ENCODE data around the gene ZFP1. TPM values are rescaled to one million over a fixed set of nuclear protein-coding genes. Genes with fewer than 3 reads are reported as not detected.
A peak's percentile ranks its signal among the peaks of the same experiment; 100 is the strongest.

ZFP1 gene
- total and polyA plus RNA-seq, 2 of the 4 experiments (the other 2 are of a cell fraction), result 3.8 to 16.0 TPM

DNA sequence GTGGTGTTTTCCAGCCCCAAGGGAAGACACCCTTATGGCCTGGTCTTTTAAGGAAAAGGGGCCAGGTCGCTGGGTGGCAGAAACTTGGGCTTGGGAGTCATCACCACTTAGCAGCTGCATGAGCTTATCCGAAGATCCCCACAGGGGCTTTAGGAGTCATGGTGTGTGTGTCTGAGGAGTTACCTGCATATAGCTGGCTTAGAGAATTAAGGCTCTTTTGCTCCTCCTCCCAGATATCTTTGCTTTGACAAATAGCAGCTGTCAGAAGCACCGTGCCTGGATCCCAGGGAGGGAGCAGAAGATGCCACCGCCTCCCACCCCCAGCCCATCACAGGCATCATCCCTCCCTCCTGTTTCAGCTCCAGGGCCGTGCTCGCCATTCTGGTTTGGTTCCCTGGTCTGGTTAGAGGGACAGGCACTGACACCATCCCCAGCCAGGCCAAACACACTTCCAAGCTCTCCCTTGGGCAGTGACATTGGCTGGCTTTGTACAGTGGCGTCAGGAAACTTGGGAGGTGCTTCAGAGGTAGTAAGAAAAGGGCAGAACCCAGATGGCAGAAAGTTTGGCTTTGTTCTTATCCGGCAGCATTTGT lies 49.2 kb upstream of the ZFP1 start:
- H2AFZ ChIP-seq (replicated peaks; ENCODE audit: low read length, poor library complexity), result no peak overlapping the region
- intact Hi-C loops (cut with micrococcal nuclease) (no loop called here), in situ Hi-C loops (cut with MboI; ENCODE audit: low sequenced_read_pairs) (no loop called here), dilution Hi-C loops (cut with HindIII; ENCODE audit: low sequenced_read_pairs, unreplicated experiment) (no loop called here)
- peak overlapping the region; percentile 74 for H2AK9ac ChIP-seq (replicated peaks; ENCODE audit: low read depth, low read length, poor library complexity)
- H3K9me1 ChIP-seq (ENCODE audit: insufficient read depth, low read length), result peaks cover 19% of the 10 kb centered on the region
- peak overlapping the region in 1 of 2 experiments; percentile 64; a peak in 2 of 4 replicates for H4K8ac ChIP-seq (ENCODE audit: low read depth in 2 of 2, low read length in 2 of 2)
- peaks cover 10% of the 10 kb centered on the region; the same call in 1 of the 2 replicates for H3K4me1 ChIP-seq (ENCODE audit: control insufficient read depth, insufficient read depth, low read length)
- H3K9ac ChIP-seq (ENCODE audit: low read depth, low read length), result no peak overlapping the region
- DNase-seq (no peak), ATAC-seq (ENCODE audit: low read depth) (no peak)
- H3K27ac ChIP-seq (ENCODE audit: insufficient read depth, low read length), result no peak overlapping the region
- TF ChIP-seq POLR2A (IDR thresholded peaks at IDR 0.05; ENCODE audit: low read depth, low read length) (no peak), FOS (IDR thresholded peaks at IDR 0.05; ENCODE audit: low read depth, low read length) (no peak), NFE2L2 (IDR thresholded peaks at IDR 0.05; ENCODE audit: low read depth, low read length) (no peak), BHLHE40 (IDR thresholded peaks at IDR 0.05; ENCODE audit: low read depth, low read length) (no peak), RFX5 (IDR thresholded peaks at IDR 0.05; ENCODE audit: low read depth, low read length) (no peak), MAZ (IDR thresholded peaks at IDR 0.05; ENCODE audit: borderline replicate concordance, low read depth, low read length) (no peak), SMC3 (IDR thresholded peaks at IDR 0.05; ENCODE audit: low read depth, low read length) (no peak), MXI1 (IDR thresholded peaks at IDR 0.05; ENCODE audit: borderline replicate concordance, low read depth, low read length) (no peak), CHD1 (IDR thresholded peaks at IDR 0.05; ENCODE audit: low read depth, low read length) (no peak)
- TF ChIP-seq, protein P1, sequence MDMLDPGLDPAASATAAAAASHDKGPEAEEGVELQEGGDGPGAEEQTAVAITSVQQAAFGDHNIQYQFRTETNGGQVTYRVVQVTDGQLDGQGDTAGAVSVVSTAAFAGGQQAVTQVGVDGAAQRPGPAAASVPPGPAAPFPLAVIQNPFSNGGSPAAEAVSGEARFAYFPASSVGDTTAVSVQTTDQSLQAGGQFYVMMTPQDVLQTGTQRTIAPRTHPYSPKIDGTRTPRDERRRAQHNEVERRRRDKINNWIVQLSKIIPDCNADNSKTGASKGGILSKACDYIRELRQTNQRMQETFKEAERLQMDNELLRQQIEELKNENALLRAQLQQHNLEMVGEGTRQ (IDR thresholded peaks at IDR 0.05; ENCODE audit: low read depth, low read length), result no peak
- TF ChIP-seq, protein P2, sequence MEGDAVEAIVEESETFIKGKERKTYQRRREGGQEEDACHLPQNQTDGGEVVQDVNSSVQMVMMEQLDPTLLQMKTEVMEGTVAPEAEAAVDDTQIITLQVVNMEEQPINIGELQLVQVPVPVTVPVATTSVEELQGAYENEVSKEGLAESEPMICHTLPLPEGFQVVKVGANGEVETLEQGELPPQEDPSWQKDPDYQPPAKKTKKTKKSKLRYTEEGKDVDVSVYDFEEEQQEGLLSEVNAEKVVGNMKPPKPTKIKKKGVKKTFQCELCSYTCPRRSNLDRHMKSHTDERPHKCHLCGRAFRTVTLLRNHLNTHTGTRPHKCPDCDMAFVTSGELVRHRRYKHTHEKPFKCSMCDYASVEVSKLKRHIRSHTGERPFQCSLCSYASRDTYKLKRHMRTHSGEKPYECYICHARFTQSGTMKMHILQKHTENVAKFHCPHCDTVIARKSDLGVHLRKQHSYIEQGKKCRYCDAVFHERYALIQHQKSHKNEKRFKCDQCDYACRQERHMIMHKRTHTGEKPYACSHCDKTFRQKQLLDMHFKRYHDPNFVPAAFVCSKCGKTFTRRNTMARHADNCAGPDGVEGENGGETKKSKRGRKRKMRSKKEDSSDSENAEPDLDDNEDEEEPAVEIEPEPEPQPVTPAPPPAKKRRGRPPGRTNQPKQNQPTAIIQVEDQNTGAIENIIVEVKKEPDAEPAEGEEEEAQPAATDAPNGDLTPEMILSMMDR (conservative IDR thresholded peaks at IDR 0.05; ENCODE audit: low read depth, low read length), result no peak
- TF ChIP-seq, protein P3, sequence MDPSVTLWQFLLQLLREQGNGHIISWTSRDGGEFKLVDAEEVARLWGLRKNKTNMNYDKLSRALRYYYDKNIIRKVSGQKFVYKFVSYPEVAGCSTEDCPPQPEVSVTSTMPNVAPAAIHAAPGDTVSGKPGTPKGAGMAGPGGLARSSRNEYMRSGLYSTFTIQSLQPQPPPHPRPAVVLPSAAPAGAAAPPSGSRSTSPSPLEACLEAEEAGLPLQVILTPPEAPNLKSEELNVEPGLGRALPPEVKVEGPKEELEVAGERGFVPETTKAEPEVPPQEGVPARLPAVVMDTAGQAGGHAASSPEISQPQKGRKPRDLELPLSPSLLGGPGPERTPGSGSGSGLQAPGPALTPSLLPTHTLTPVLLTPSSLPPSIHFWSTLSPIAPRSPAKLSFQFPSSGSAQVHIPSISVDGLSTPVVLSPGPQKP (IDR thresholded peaks at IDR 0.05; ENCODE audit: borderline replicate concordance, low read depth, low read length), result no peak
- no peak overlapping the region for H2BK5ac ChIP-seq (ENCODE audit: low read depth, low read length, poor library complexity, severe bottlenecking)
- H4K91ac ChIP-seq (ENCODE audit: insufficient read depth, low read depth, low read length), result no peak overlapping the region
- ChIA-PET CTCF (no interaction called here), POLR2A (ENCODE audit: unreplicated experiment) (interaction anchor here (0.7 kb wide), 1 partner anchor 112 kb away, joined by 4 read pairs; no protein-coding TSS in a partner anchor)
- H2AK5ac ChIP-seq (ENCODE audit: low read depth, low read length), result 0 out of 2 replicates have a peak overlapping the region, but pooled peaks have one; percentile 59
- H3K56ac ChIP-seq (ENCODE audit: extremely low read depth, insufficient read depth, low read length), result no peak overlapping the region
- no peak overlapping the region for H2BK120ac ChIP-seq (ENCODE audit: low read depth, low read length)
- H3K27me3 ChIP-seq (ENCODE audit: control insufficient read depth, insufficient read depth, low read length), result no peaks in the 10 kb centered on the region
- H4K5ac ChIP-seq (ENCODE audit: low read depth, low read length), result no peak overlapping the region
- H2BK15ac ChIP-seq (ENCODE audit: low read depth, low read length), result no peak overlapping the region
- H3K18ac ChIP-seq (ENCODE audit: low read depth, low read length), result no peak overlapping the region
- BruUV-seq (replicated peaks), result no TSS peak
- no peaks in the 10 kb centered on the region for H3K9me3 ChIP-seq (ENCODE audit: control insufficient read depth, insufficient read depth, low read length)
- no peak overlapping the region for H3K4me2 ChIP-seq (ENCODE audit: low read depth, low read length)
- H4K20me1 ChIP-seq (ENCODE audit: insufficient read depth, low read length), result no peaks in the 10 kb centered on the region
- 0 out of 2 replicates have a peak overlapping the region, but pooled peaks have one; percentile 53 for H3K14ac ChIP-seq (replicated peaks; ENCODE audit: low read depth, low read length)
- no peak overlapping the region for H3K23ac ChIP-seq (ENCODE audit: low read depth, low read length)
- H2BK20ac ChIP-seq (ENCODE audit: low read depth, low read length), result no peak overlapping the region
- peaks cover 10% of the 10 kb centered on the region; the same call in 1 of the 2 replicates for H3K36me3 ChIP-seq (ENCODE audit: control insufficient read depth, insufficient read depth, low read length)
- 0 out of 2 replicates have a peak overlapping the region, but pooled peaks have one; percentile 12 for H3K4ac ChIP-seq (ENCODE audit: low read depth, low read length)
- WGBS, 2 experiments (ENCODE audit: extremely low coverage in 2 of 2, insufficient read length in 1 of 2), result 76% methylated on average over 3 of the region's 8 CpGs; no CpG with 5 or more reads in 1 of the 2 experiments
- no peak overlapping the region for H3K4me3 ChIP-seq (ENCODE audit: insufficient read depth, low read depth, low read length)
- H3K79me1 ChIP-seq (ENCODE audit: low read depth in 1 of 2, low read length in 2 of 2), result peaks cover 10 to 34% of the 10 kb centered on the region in 2 experiments

Measured in IMR-90 (cell line).